ENCODE results near the gene NEXMIF.
"Not testable (repeated sequence)": the region's sequence is repeated elsewhere in the genome, so short reads cannot be mapped to it uniquely, and the experiment has no call there.

Gene NEXMIF

DNA sequence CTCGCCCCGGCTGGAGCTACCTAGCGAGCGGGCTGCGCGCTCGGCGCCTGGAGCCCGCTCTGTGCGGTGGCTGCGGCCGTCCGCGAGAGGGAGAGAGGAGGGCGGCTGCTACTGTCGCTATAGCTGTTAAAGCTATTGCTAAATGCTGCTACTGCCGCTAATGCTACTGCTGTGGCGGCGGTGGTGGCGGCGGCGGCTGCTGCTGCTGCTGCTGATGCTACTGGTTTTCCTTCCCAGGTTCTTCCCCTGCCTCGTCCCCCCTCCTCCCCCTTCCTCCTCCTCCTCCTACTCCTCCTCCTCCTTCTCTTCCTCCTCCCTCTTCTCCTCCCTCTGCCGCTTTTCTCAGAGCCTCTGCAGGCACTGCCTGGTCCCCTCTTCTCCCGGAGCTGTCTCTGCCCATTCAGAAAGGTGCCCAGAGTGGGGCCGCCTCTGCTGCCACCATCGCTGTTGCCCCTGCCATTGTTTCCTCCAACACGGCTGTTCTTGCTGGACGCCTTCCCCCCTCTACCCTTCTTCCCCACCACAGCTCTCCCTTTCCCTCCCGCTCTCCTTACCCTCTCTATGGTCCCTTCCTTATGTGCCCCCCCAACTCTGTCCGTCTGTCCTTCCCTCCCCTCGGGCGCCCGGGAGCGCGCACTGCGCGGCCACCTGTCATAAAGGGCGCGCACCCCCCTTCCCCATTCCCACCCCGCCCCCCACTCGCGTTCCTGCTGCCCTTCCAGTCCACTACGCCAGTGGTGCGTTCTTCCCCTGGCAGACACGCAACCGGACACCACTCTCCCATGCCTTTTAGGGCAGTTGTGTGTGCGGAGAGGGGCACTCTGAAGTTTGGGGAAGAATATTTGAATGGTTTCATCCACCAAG lies at the start of gene NEXMIF:
NEXMIF (minus strand) TSS at position 228 of the 864 bp plus-strand sequence.
- peak; percentile 6 for DNase-seq

DNA sequence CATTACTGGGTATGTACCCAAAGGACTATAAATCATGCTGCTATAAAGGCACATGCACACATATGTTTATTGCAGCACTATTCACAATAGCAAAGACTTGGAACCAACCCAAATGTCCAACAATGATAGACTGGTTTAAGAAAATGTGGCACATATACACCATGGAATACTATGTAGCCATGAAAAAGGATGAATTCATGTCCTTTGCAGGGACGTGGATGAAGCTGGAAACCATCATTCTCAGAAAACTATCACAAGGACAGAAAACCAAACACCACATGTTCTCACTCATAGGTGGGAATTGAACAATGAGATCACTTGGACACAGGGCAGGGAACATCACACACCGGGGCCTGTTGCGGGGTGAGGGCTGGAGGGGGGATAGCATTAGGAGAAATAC lies 36.7 kb upstream of the NEXMIF start:
- not testable (repeated sequence) for DNase-seq

DNA sequence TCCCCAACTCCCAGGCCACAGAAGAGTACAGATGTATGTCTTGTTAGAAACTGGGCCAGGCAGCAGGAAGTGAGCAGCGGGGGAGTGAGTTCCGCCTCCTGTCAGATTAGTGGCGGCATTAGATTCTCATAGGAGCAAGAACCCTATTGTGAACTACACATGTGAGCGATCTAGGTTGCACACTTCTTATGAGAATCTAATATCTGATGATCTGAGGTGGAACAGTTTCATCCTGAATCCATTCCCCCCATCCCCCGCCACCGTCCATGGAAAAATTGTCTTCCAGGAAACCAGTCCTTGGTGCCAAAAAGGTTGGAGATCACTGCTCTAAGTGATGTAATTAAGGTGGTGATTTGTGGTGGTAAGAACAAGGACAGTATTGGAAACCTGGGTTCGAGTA lies 24.5 kb upstream of the NEXMIF start:
- no peak for DNase-seq

DNA sequence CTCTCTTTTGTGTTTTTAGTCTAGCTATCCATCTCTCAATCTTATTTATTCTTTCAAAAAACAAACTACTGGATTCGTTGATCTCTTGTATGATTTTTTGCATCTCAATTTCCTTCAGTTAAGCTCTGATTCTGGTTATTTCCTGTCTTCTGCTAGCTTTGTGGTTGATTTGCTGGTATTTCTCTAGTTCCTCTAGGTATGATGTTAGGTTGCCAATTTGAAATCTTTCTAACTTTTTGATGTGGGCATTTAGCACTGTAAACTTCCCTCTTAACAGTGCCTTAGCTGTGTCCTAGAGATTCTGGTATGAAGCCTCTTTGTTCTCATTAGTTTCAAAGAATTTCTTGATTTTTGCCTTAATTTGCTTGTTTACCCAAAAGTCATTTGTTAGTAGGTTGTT lies 15.2 kb upstream of the NEXMIF start:
- DNase-seq, result no peak

DNA sequence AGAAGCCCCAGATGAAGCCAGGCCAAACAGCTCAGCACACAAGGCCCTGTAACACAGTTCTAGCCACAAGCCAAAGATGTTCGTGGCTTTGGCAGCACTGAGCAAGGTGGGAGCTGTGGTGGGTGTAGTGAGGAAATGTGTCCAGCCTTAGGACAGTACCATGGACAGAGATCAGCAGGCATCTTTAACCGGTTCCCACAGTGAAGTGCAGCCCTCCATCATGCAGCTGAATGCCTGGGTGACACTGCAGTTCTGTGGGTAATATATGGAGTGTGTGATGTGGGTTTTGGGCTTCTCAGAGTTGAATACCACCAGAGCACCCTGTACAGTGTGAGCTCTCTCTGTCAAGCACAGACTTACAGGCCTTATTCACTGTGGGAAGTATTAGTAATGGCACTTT lies 6.0 kb upstream of the NEXMIF start:
- DNase-seq, result no peak

DNA sequence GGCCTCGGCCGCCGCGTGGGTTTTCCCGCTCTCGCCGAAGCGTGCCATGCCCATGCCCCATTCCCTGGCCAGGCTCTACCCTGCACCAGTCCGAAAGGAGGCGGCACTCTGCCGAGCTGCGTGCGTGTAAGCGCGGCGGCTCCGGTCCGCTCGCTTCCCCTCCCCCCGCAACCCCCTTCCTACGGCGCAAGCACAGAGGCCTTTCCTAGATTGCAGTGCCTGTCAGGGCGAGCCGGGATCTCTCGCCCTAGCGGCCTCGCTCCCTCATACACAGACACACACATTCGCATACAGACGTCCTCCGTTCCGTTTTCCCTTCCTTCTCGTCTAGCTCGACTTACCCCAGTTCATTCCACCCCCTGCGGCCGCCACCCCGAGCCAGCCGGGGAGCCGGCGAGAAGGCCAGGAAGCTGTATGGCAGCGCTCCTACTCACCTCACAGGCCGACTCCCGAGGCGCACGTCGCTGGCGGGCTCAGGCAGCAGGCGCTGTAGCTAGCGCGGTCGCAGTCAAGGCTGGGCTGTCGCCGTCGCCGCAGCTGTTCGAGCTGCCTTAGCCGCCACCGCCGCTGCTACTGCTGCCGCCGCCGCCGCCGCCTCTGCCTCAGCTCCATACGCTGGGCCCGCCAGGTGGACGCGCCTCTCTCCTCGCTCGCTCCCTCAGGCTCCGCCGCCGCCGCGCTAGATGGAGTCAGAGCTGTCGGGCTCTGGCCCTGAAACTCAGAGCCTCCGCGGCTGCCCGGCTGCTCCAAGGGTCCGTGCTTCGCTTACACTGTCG lies 615 bp downstream of the NEXMIF start:
- DNase-seq, result peak; percentile 6

DNA sequence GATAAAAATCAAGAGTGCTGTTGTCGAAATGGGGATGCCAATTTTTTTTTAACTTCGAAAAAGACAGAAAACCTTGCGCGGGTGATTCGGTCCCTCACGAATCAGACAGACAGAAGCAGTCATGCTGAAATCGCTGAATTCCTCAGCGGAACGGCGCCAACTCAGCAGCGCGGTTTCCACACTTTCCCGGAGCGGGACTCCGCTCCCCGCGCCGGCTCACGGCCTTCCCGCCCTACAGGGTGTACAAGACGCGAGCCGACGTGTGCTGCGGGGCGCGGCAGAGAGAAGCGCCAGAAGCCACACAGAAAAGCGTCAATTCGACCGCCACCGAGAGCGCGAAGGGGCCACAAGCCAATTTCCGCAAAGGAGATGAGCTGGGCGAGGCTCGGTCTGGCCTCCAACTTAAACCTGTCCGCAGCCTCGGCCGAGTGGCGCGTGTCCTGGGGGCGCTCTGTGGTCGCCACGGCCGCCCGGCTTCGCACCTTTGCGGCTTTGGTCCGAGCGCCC lies 1.3 kb downstream of the NEXMIF start:
- DNase-seq, result no peak

DNA sequence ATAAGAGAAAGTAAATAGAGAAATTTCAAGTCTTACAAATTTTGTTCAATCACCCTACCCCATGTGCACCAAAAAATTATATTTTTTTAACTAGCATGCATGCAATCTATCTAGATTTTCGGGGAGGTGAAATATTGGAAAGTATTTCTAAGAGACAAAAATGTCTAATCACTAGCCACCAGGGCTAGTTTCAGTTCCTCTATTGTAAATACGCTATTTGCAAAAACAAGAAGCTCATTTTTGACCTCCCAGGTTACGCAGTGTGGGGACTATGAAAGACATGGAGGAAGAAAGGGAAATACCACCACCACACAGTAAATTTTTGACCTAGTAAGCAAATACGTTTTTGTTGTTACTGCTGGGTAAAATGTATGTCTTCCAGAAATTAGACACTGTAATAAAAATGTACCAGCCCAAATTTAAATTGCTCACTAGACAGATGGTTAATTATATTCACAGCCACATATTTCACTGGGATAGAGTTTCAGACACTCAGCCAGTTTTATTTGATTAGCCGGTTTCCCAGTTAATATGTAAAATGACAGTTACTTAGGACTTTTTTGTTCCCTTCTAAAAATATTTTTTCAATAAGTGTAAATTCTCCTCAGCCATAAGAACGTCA lies 2.2 kb downstream of the NEXMIF start:
- DNase-seq, result no peak

DNA sequence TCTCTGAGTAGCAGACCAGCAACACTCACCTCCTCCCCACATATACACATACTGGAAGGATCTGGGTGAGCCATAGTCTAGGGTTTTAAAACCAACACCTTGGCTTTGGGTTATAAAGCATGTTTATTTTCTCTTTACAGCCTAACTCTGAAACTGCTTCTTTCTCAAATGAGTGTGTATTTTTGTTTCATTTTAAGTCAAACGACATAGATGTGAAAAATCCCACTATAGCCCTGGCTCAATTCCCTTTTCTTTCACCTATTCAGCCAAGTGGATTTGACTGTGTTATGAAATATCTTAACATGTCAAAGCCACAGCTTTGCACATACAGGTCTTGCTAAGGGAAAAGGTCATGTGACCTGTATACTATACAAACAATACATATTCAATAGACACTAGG lies 13.8 kb downstream of the NEXMIF start:
- DNase-seq, result no peak

DNA sequence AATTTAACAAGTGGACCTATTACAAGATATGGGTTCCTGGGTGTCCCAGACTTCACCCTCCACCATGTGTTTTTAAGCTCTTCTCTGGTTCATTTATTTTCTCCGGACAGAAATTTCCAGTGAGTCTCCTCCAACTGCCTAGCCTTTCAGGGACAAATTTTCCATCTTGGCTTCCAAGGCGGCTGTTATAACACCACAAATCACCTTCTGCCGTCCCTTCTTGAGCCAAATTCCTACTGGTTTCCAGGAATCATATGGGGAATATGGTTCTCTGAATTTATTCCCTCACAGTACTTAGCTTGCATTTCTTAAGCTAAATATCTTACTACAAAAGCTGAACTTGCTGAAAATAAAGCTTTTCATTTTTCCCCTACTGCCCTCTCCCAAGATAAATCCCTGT lies 18.8 kb downstream of the NEXMIF start:
- no peak for DNase-seq

DNA sequence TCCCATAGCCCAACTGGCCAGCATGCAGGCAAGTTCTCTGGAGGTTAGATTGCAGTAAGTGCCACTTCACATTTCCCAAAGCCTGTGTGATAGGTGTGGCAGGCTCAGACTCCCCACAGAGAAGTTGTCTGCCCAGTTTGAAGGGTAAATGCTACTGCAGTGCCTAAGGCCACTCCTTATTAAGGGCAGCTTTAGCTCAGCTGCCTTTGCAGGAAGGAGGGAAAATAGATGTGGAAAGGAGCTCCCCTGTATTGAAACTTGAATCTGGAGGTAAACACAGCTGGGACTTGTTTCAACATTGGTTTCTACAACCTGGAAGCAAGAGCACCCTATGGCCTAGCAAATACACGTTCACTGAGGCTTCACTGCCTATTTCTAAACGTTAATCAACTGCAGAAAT lies 22.4 kb downstream of the NEXMIF start:
- DNase-seq, result no peak

DNA sequence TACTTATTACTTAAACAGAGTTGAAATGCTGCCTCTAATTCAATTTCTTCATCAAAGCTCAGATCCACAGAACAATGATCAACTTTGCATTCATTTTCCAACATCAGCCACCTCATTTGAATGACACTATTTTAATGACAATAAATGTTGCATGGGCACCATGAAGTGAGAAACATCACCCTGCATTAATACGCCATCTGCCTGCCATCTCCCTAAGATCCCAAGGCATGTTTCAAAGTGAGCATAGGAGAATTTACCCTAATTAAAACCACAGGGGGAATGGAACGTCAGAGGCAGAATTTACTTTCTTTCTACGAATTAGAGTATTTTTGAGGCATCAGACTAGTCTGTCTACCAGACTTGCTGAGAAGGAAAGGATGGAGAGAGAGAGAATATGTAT lies 32.7 kb downstream of the NEXMIF start:
- no peak for DNase-seq

DNA sequence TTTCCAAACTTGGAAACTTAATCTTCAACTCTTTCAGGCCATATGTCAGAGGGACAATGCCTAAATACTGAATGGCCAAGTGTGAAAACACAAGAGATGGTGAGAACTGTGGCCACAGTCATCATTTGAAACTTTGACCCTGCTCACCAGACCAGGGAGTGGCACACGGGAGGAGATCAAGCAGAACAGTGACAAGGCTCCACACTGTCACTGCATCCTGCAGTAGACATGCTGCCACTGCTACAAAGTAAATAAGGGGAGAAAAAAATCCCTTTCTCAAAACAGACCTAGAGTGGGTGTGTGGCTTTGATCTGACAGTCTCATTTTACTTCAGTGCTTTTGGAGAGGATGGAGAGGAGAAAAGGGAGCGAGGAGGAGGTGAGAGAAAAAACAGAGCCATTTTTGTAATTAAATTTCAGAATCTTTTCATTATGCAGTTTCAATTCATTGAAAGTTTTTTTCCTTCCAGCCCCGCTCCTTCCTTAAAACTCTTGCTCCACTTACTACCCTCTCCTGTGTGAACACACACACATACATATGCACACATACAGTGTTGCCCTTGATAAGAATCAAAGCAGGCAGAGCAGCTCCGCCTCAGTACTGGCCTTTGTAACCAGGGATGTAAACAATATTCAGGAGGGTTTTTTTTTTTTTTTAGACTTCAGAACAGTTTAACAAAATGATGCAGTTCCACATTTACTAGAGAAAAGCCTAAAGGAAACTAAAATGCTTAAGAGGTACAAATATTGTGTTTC lies 34.4 kb downstream of the NEXMIF start:
- DNase-seq, result no peak

DNA sequence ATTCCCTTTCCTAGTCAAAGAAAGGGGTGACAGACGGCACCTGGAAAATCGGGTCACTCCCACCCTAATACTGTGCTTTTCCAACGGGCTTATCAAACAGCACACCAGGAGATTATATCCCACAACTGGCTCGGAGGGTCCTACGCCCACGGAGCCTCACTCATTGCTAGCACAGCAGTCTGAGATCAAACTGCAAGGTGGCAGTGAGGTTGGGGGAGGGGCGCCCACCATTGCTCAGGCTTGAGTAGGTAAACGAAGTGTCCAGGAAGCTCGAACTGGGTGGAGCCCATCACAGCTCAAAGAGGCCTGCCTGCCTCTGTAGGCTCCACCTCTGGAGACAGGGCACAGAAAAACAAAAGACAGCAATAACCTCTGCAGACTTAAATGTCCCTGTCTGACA lies 42.9 kb downstream of the NEXMIF start:
- not testable (repeated sequence) for DNase-seq

DNA sequence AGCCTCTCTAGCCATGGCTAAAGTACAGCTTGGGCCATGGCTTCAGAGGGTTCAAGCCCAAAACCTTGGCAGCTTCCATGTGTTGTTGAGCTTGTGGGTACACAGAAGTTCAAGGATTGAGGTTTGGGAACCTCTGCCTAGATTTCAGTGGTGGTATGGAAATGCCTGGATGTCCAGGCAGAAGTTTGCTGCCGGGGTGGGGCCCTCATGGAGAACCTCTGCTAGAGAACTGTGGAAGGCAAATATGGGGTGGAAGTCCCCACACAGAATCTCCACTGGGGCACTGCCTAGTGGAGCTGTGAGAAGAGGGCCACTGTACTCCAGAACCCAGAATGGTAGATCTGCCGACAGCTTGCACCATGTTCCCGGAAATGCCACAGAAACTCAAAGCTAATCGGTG lies 59.5 kb downstream of the NEXMIF start:
- no peak for DNase-seq

DNA sequence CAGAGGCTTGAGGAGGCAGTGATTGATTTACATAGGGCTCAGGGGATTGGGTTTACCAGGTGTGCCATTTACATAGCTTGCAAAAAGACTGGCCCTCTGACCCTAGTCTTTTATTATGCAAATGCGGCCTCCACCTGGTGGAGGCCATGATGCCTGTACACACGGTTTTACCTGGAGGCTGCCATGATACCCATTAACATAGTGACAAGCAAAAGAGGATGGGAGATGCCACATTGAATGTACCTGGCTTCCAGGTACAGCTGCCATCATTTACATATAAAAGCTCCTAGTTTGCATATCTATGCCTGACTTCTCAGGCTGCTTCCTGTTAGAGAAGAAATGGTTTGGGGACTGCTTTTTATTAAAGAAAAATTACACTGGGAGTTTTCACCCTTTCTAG lies 72.0 kb downstream of the NEXMIF start:
- no peak for DNase-seq

DNA sequence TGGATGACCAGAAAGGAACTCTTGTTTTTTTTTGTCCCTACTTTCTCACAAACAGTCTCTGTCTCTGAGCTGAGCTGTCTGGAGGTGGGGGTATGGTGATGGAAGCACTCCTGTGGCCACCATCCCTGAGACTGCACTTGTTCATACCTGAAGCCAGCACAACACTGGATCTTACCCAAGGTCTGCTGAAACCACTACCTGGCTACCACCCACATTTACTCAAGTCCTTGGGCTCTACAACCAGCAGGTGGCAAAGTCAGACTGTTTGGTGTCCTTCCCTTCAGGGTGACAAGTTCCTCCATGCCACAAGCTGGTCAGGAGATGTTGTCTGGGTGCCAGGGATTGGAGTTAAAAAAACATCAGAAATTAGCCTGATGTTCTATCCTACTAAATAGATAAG lies 89.7 kb downstream of the NEXMIF start:
- DNase-seq, result no peak

DNA sequence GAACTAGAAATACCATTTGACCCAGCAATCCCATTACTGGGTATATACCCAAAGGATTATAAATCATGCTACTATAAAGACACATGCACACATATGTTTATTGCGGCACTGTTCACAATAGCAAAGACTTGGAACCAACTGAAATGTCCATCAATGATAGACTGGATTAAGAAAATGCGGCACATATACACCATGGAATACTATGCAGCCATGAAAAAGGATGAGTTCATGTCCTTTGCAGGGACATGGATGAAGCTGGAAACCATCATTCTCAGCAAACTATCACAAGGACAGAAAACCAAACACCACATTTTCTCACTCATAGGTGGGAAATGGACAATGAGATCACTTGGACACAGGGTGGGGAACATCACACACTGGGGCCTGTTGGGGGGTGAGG lies 105.5 kb downstream of the NEXMIF start:
- not testable (repeated sequence) for DNase-seq

DNA sequence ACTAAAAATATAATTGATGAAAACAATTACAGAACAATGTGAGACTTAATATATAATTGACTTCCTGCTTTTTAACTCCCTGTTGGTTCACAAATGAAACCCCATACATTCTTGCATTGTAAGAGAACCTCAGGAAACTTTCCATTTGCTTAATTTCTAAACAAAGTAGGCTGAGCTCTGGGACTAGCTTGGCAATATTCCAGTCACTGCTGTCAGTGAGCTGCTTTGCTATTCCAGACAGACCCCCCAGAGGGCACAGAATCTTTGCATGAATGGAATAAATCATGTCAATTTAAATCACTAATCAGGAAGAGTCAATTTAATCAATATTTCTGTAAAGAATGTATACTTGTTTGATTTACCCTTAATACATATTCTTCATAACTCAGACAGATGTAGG lies 110.6 kb downstream of the NEXMIF start:
- DNase-seq, result no peak

DNA sequence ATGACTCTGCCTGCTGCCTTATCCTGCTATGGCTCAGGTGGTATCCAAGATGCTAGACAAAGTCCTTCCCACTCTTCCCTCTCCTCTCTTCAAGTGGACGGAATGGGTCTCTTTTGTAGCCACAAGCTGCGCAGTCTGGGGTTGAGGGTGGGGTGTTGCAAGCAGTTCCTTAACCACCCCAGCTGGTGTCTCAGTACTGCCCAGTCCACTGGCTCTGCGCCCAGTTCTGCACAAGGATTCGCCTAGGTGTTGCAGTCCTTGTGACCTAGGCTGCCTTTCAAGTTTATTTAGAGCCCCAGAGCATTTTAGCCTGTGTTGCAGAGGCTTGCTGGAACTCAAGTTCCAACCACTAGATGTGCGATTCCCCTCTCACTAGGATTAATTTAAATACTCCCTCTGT lies 120.7 kb downstream of the NEXMIF start:
- no peak for DNase-seq

DNA sequence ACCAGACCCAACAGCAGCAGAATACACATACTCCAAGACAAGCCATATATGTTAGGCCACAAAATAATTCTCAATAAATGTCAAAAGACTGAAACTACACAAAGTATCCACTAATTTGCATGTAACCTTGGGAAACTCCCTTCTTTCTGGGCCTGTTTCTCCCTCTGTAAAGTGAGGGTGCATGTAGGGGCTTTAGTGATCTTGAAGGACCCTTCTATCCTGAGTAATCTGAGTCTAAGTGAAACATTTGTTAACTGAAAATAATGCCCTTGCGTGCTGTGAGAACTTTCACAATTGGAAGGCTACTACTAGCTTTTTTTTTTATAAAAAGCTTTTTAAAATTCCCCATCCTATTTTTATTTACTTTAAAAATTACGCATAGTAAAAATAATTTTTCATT lies 125.2 kb downstream of the NEXMIF start:
- no peak for DNase-seq

DNA sequence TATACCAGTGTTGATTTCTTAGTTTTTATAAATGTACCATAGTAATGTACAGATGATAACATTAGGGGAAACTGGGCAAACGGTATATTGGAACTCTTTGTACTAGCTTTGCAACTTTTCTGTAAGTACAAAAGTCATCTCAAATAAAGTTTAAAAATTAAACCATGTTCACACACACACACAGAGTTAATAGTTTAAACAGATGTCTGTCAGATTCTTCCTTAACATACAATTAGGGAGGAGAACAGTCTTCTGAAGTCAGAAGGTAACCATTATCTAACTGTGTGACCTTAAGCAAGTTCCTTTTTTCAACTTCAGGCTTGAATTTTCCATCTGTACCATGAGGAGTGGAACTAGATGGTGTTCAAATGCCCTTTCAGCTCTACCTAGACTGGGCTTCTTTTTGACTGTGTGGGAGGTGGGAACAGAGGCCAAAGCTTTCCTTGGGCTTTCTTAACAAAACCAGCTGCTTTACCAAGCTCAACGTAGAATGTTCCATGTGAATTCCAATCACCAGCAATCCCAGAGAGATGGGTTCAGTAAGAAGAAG lies 127.8 kb downstream of the NEXMIF start:
- DNase-seq, result no peak

Measured in CD4-positive, alpha-beta T cell treated with Interferon gamma for 1 hour (primary cell).